HG03460 (cell line): ENCODE data around the gene CKAP2L.
"Not testable (repeated sequence)": the region's sequence is repeated elsewhere in the genome, so short reads cannot be mapped to it uniquely, and the experiment has no call there.

Source experiments
- ATAC-seq: cut with Tn5 transposase; IDR thresholded peaks from one replicate; pipeline ENCODE4 v1.9.1; 2021; ENCODE audit not compliant: unreplicated experiment

Gene CKAP2L

GRCh38 chr2:112727276-112728028 is 37.0 kb downstream of the CKAP2L start:
- no peak for ATAC-seq

GRCh38 chr2:112726487-112727190 is 37.8 kb downstream of the CKAP2L start:
- peak; percentile 61 for ATAC-seq

GRCh38 chr2:112725545-112726457 is 38.6 kb downstream of the CKAP2L start:
- no peak for ATAC-seq

GRCh38 chr2:112724591-112725525 is 39.6 kb downstream of the CKAP2L start:
- no peak for ATAC-seq

GRCh38 chr2:112723995-112724394 is 40.4 kb downstream of the CKAP2L start:
- no peak for ATAC-seq

GRCh38 chr2:112723547-112723940 is 40.9 kb downstream of the CKAP2L start:
- ATAC-seq = no peak

GRCh38 chr2:112722816-112723546 is 41.4 kb downstream of the CKAP2L start:
- ATAC-seq = no peak

GRCh38 chr2:112721819-112722522 is 42.4 kb downstream of the CKAP2L start:
- ATAC-seq = no peak

- no peak for ATAC-seq
Observed at GRCh38 chr2:112720785-112721184, 43.6 kb downstream of the CKAP2L start, which contains the start of gene NT5DC4. Gene NT5DC4 (plus strand): TSS chr2:112721020. CDS start chr2:112721080, 60 bp downstream.

- no peak for ATAC-seq
Observed at GRCh38 chr2:112718863-112719370, 45.5 kb downstream of the CKAP2L start.

- ATAC-seq = not testable (repeated sequence)
Observed at GRCh38 chr2:112716826-112717352, 47.5 kb downstream of the CKAP2L start.

- not testable (repeated sequence) for ATAC-seq
Observed at GRCh38 chr2:112716094-112716493, 48.3 kb downstream of the CKAP2L start.

GRCh38 chr2:112714836-112715631 is 49.4 kb downstream of the CKAP2L start:
- ATAC-seq = no peak

- ATAC-seq = no peak
Observed at GRCh38 chr2:112714331-112714730, 50.1 kb downstream of the CKAP2L start.

GRCh38 chr2:112713926-112714325 is 50.5 kb downstream of the CKAP2L start:
- no peak for ATAC-seq

- ATAC-seq = no peak
Observed at GRCh38 chr2:112713585-112713925, 50.9 kb downstream of the CKAP2L start.

GRCh38 chr2:112712903-112713584 is 51.4 kb downstream of the CKAP2L start:
- no peak for ATAC-seq
